Measurements from ENCODE around the gene SUCLG2.
A peak's percentile ranks its signal among the peaks of the same experiment; 100 is the strongest.

- TF ChIP-seq, protein P1, sequence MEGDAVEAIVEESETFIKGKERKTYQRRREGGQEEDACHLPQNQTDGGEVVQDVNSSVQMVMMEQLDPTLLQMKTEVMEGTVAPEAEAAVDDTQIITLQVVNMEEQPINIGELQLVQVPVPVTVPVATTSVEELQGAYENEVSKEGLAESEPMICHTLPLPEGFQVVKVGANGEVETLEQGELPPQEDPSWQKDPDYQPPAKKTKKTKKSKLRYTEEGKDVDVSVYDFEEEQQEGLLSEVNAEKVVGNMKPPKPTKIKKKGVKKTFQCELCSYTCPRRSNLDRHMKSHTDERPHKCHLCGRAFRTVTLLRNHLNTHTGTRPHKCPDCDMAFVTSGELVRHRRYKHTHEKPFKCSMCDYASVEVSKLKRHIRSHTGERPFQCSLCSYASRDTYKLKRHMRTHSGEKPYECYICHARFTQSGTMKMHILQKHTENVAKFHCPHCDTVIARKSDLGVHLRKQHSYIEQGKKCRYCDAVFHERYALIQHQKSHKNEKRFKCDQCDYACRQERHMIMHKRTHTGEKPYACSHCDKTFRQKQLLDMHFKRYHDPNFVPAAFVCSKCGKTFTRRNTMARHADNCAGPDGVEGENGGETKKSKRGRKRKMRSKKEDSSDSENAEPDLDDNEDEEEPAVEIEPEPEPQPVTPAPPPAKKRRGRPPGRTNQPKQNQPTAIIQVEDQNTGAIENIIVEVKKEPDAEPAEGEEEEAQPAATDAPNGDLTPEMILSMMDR (conservative IDR thresholded peaks at IDR 0.05; ENCODE audit: low read length) = 0 out of 2 replicates have a peak, but pooled peaks have one; percentile 26
- TF ChIP-seq EZH2phosphoT487 (IDR thresholded peaks at IDR 0.05; ENCODE audit: borderline replicate concordance, low read depth, low read length) = no peak
These were observed 125.1 kb downstream of the SUCLG2 start for GRCh38 chr3:67529337-67529736.

Measured in OCI-LY7 (cell line).